ENCODE measurements around the gene AKAP13. TPM values are rescaled to one million over a fixed set of nuclear protein-coding genes. Genes with fewer than 3 reads are reported as not detected.

Gene AKAP13
- total RNA-seq, 1 experiment from 2014 or later: 47.3 TPM

DNA sequence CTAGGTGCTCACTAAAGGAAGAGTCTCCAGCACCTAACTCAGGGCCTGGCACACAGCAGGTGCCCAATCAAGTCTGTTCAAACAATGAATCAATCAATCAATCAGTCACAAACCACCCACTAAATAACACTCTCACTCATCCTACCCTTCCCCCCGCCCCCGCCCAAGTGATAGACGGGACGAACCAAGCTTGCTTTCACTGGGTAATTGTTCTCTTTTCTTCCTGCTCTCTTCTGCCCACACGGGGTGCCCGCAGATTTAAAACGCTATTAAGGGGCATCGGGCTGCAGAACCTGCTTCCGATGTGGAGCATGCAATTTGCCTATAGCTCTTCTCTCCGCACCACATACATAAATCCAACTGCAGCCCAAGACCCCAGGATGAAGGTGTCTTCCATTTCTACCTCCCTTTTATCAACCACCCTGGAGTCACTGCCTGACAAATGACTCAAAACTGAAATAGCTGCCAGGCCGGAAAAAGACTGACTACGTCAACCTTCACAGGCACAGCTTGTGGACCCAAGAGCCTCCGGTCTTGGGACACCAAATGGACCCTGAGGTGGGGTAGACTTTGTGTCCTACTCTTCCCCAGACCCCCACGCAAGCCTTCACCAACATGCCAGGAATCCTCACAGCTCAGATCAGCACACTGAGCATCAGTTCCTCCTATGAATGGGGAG, 412.6 kb downstream of the AKAP13 start:
- H4K5ac ChIP-seq (ENCODE audit: insufficient read length, low read depth, low read length): no peak overlapping the region
- no peak overlapping the region for H3K4ac ChIP-seq (ENCODE audit: low read depth, low read length)
- H3K79me2 ChIP-seq (ENCODE audit: insufficient read depth, low read length): peaks cover 22% of the 10 kb centered on the region; the same call in 1 of the 2 replicates
- Mint-ChIP-seq H3K27me3 (ENCODE audit: low read depth) (peaks cover 16% of the 10 kb centered on the region), H3K4me3 (peak overlapping the region; percentile 88 to 96), H3K4me1 (peaks cover 45 to 55% of the 10 kb centered on the region in 2 experiments), H3K36me3 (ENCODE audit: insufficient read depth in 1 of 3, low read depth in 3 of 3) (peaks cover 5 to 9% (median 7%) of the 10 kb centered on the region in 3 experiments), H3K27ac (no peak overlapping the region; a peak in 2 of 7 replicates), H3K9me3 (no peaks in the 10 kb centered on the region; a peak in 1 of 5 replicates)
- no peak overlapping the region for H3K14ac ChIP-seq (ENCODE audit: insufficient read depth, low read length)
- H3K18ac ChIP-seq (ENCODE audit: insufficient read length, low read depth, low read length): no peak overlapping the region
- no peak overlapping the region for H2AK5ac ChIP-seq (ENCODE audit: insufficient read length, low read length)
- no peaks in the 10 kb centered on the region for H4K20me1 ChIP-seq (ENCODE audit: control insufficient read depth, insufficient read depth, insufficient read length)
- TF ChIP-seq, protein P1, sequence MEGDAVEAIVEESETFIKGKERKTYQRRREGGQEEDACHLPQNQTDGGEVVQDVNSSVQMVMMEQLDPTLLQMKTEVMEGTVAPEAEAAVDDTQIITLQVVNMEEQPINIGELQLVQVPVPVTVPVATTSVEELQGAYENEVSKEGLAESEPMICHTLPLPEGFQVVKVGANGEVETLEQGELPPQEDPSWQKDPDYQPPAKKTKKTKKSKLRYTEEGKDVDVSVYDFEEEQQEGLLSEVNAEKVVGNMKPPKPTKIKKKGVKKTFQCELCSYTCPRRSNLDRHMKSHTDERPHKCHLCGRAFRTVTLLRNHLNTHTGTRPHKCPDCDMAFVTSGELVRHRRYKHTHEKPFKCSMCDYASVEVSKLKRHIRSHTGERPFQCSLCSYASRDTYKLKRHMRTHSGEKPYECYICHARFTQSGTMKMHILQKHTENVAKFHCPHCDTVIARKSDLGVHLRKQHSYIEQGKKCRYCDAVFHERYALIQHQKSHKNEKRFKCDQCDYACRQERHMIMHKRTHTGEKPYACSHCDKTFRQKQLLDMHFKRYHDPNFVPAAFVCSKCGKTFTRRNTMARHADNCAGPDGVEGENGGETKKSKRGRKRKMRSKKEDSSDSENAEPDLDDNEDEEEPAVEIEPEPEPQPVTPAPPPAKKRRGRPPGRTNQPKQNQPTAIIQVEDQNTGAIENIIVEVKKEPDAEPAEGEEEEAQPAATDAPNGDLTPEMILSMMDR (conservative IDR thresholded peaks at IDR 0.05): no peak
- no peaks in the 10 kb centered on the region for H3K27me3 ChIP-seq (ENCODE audit: insufficient read depth, low read length)
- no peak overlapping the region for H4K8ac ChIP-seq (replicated peaks; ENCODE audit: insufficient read length, low read depth, low read length)
- no peak overlapping the region for H3K56ac ChIP-seq (ENCODE audit: insufficient read length, low read depth, low read length)
- H3K23me2 ChIP-seq (ENCODE audit: insufficient read length, low read depth, low read length, poor library complexity, severe bottlenecking): peaks cover 8% of the 10 kb centered on the region
- H3K9me3 ChIP-seq (ENCODE audit: control insufficient read depth, low read depth, low read length): no peaks in the 10 kb centered on the region
- H2BK20ac ChIP-seq (ENCODE audit: low read depth, low read length, poor library complexity, severe bottlenecking): no peak overlapping the region
- H3K27ac ChIP-seq (ENCODE audit: insufficient read length, low read depth, low read length): no peak overlapping the region
- no peak overlapping the region for H3K23ac ChIP-seq (ENCODE audit: insufficient read length, low read depth, low read length)
- no peak overlapping the region for H4K91ac ChIP-seq (ENCODE audit: insufficient read length, low read depth, low read length)
- no peak overlapping the region for H2AFZ ChIP-seq (ENCODE audit: low read length)
- WGBS (ENCODE audit: extremely low coverage, insufficient read length, low lambda C conversion rate): no CpG with 5 or more reads among the region's 14 CpGs
- H3K79me1 ChIP-seq (ENCODE audit: insufficient read depth, low read depth, low read length, poor library complexity, severe bottlenecking): peaks cover 8% of the 10 kb centered on the region
- no peak overlapping the region for H2BK5ac ChIP-seq (ENCODE audit: insufficient read length, low read length)
- peak overlapping the region; percentile 85 for H3K4me2 ChIP-seq (ENCODE audit: insufficient read depth, insufficient read length, low read length)
- no peak overlapping the region for H2BK15ac ChIP-seq (ENCODE audit: low read depth, low read length)
- peak overlapping the region; percentile 51 for H3K9ac ChIP-seq (ENCODE audit: extremely low read depth, insufficient read length, low read length)
- DNase-seq: no peak
- H3K4me1 ChIP-seq (ENCODE audit: insufficient read depth, low read length): no peaks in the 10 kb centered on the region; the same call in 1 of the 2 replicates
- no peak overlapping the region for H2BK12ac ChIP-seq (ENCODE audit: insufficient read length, low read depth, low read length)
- no peak overlapping the region for H2BK120ac ChIP-seq (ENCODE audit: low read depth, low read length, poor library complexity, severe bottlenecking)
- no peak overlapping the region for H3T11ph ChIP-seq (ENCODE audit: low read length)
